ENCODE results near the gene FPR2.

Gene FPR2

DNA sequence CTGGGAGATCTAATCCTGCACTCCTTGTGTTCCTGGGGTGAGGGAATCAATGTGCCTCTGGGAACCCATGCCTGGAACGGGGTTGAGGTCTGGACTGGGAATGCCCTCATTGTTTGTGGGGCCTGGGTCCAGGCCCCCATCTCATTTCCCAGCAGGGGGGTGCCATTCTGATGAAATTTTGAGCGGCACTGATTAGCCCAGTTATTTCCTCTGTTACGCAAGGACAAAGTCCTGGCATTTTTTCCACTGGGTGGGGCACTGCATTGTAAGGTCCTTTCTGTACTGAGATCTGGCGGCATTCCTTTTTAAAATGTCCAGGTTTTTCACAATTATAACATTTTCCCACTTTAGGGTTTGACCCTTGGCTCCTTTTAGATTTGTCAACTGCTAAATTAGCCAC, 48.8 kb downstream of the FPR2 start:
- Histone ChIP-seq H3F3A (ENCODE audit: insufficient read depth, low read length) (no peaks in the 10 kb centered on the region), H3K9me3 (replicated peaks; ENCODE audit: insufficient read depth, low read length) (no peaks in the 10 kb centered on the region), H3K4me1 (ENCODE audit: low read length) (no peaks in the 10 kb centered on the region), H4K20me1 (ENCODE audit: insufficient read depth, low read length) (no peaks in the 10 kb centered on the region), H3K79me2 (ENCODE audit: low read length) (no peaks in the 10 kb centered on the region), H3K27me3 (replicated peaks; ENCODE audit: insufficient read depth, low read length) (no peaks in the 10 kb centered on the region), H3K9ac (ENCODE audit: low read length) (no peak overlapping the region), H2AFZ (ENCODE audit: low read length) (no peak overlapping the region), H3K4me2 (ENCODE audit: low read depth, low read length) (no peak overlapping the region), H3K27ac (ENCODE audit: low read length) (no peak overlapping the region), H3K36me3 (replicated peaks; ENCODE audit: insufficient read depth, low read length) (no peaks in the 10 kb centered on the region), H3K4me3 (ENCODE audit: low read length) (no peak overlapping the region), H3K9me2 (replicated peaks; ENCODE audit: insufficient read depth, low read length) (no peaks in the 10 kb centered on the region)
- no peak for DNase-seq
- TF ChIP-seq EZH2 (optimal IDR thresholded peaks at IDR 0.05; ENCODE audit: low read depth, low read length) = no peak
- TF ChIP-seq CTCF (IDR thresholded peaks at IDR 0.05; ENCODE audit: low read length) = no peak
- no peak for TF ChIP-seq EZH2phosphoT487 (IDR thresholded peaks at IDR 0.05; ENCODE audit: low read length)

GRCh38 chr19:51810223-51810622, 49.2 kb downstream of the FPR2 start:
- no peak overlapping the region for H3K4me3 ChIP-seq (ENCODE audit: low read length)
- H3K36me3 ChIP-seq (replicated peaks; ENCODE audit: insufficient read depth, low read length) = no peaks in the 10 kb centered on the region
- no peak overlapping the region for H3K4me2 ChIP-seq (ENCODE audit: low read depth, low read length)
- no peak overlapping the region for H3K27ac ChIP-seq (ENCODE audit: low read length)
- TF ChIP-seq EZH2 (optimal IDR thresholded peaks at IDR 0.05; ENCODE audit: low read depth, low read length) = no peak
- no peak for TF ChIP-seq CTCF (IDR thresholded peaks at IDR 0.05; ENCODE audit: low read length)
- no peak for TF ChIP-seq EZH2phosphoT487 (IDR thresholded peaks at IDR 0.05; ENCODE audit: low read length)
- no peaks in the 10 kb centered on the region for H3F3A ChIP-seq (ENCODE audit: insufficient read depth, low read length)
- no peaks in the 10 kb centered on the region for H3K27me3 ChIP-seq (replicated peaks; ENCODE audit: insufficient read depth, low read length)
- H3K79me2 ChIP-seq (ENCODE audit: low read length) = no peaks in the 10 kb centered on the region
- no peaks in the 10 kb centered on the region for H3K4me1 ChIP-seq (ENCODE audit: low read length)
- H3K9me2 ChIP-seq (replicated peaks; ENCODE audit: insufficient read depth, low read length) = no peaks in the 10 kb centered on the region
- H3K9me3 ChIP-seq (replicated peaks; ENCODE audit: insufficient read depth, low read length) = no peaks in the 10 kb centered on the region
- H3K9ac ChIP-seq (ENCODE audit: low read length) = no peak overlapping the region
- no peak overlapping the region for H2AFZ ChIP-seq (ENCODE audit: low read length)
- DNase-seq = no peak
- H4K20me1 ChIP-seq (ENCODE audit: insufficient read depth, low read length) = no peaks in the 10 kb centered on the region

- TF ChIP-seq EZH2phosphoT487 (IDR thresholded peaks at IDR 0.05; ENCODE audit: low read length) = no peak
- TF ChIP-seq EZH2 (optimal IDR thresholded peaks at IDR 0.05; ENCODE audit: low read depth, low read length) = no peak
- TF ChIP-seq CTCF (IDR thresholded peaks at IDR 0.05; ENCODE audit: low read length) = no peak
- H3K79me2 ChIP-seq (ENCODE audit: low read length) = no peaks in the 10 kb centered on the region
- H3K36me3 ChIP-seq (replicated peaks; ENCODE audit: insufficient read depth, low read length) = no peaks in the 10 kb centered on the region
- H3K9me2 ChIP-seq (replicated peaks; ENCODE audit: insufficient read depth, low read length) = no peaks in the 10 kb centered on the region
- no peaks in the 10 kb centered on the region for H4K20me1 ChIP-seq (ENCODE audit: insufficient read depth, low read length)
- no peaks in the 10 kb centered on the region for H3K9me3 ChIP-seq (replicated peaks; ENCODE audit: insufficient read depth, low read length)
- no peak overlapping the region for H3K27ac ChIP-seq (ENCODE audit: low read length)
- DNase-seq = no peak
- no peaks in the 10 kb centered on the region for H3F3A ChIP-seq (ENCODE audit: insufficient read depth, low read length)
- no peak overlapping the region for H2AFZ ChIP-seq (ENCODE audit: low read length)
- H3K4me1 ChIP-seq (ENCODE audit: low read length) = no peaks in the 10 kb centered on the region
- H3K4me2 ChIP-seq (ENCODE audit: low read depth, low read length) = no peak overlapping the region
- H3K27me3 ChIP-seq (replicated peaks; ENCODE audit: insufficient read depth, low read length) = no peaks in the 10 kb centered on the region
- H3K9ac ChIP-seq (ENCODE audit: low read length) = no peak overlapping the region
- H3K4me3 ChIP-seq (ENCODE audit: low read length) = no peak overlapping the region
Measured at GRCh38 chr19:51811344-51811743, 50.4 kb downstream of the FPR2 start.
